AG04450 (cell line): ENCODE measurements around the gene MSL1. TPM values are rescaled to one million over a fixed set of nuclear protein-coding genes. Genes with fewer than 3 reads are reported as not detected.

Experiments
- CTCF ChIA-PET: fragments of 300-600, 350-600 bp; formaldehyde crosslinking; extraction: SDS; loops from one replicate; lab custom pipeline; 2022; ENCODE audit warnings: antibody characterized with exemption, inconsistent platforms; lab: Charles Lee
- POLR2A ChIA-PET: fragments of 350-600 bp; formaldehyde crosslinking; extraction: SDS; loops from one replicate; lab custom pipeline; 2021; ENCODE audit warnings: antibody characterized with exemption, inconsistent platforms; lab: Yijun Ruan, JAX
- DNase-seq: peaks from one replicate; pipeline ENCODE4 v3.0.0-alpha.2; 2011; ENCODE audit warnings: low read depth, low spot score
- H3K27ac ChIP-seq: one replicate; pipeline ENCODE4 v1.5.1; 2012; ENCODE audit warnings: low read depth, low read length, control low read depth
- H3K27me3 ChIP-seq: one replicate; pipeline ENCODE4 v1.6.0; 2012; ENCODE audit warnings: low read length; ENCODE audit not compliant: control insufficient read depth, insufficient read depth
- H3K4me3 ChIP-seq: 2 replicates; pipeline ENCODE4 v1.5.1; 2011; ENCODE audit warnings: mild to moderate bottlenecking, low read depth, low read length, control low read depth
- H3K9me3 ChIP-seq: 2 replicates; pipeline ENCODE4 v1.5.1; 2012; ENCODE audit warnings: low read length; ENCODE audit not compliant: control insufficient read depth, insufficient read depth
- CTCF ChIP-seq: IDR thresholded peaks from 2 replicates; pipeline ENCODE4 v1.5.1; 2011; ENCODE audit warnings: low read depth, low read length, control low read depth, inconsistent platforms
- polyA plus RNA-seq: library from polyadenylated mRNA; depleted of rRNA; stranded (reverse); fragments of >200 nt; gene quantifications from 2 replicates; pipeline ENCODE4 v1.2.3, GENCODE V29; 2011

Gene MSL1
- polyA plus RNA-seq, 1 experiment, result 92.2 TPM

GRCh38 chr17:40177275-40177874, 55.6 kb downstream of the MSL1 start, which contains the start of gene RAPGEFL1:
TSS of gene RAPGEFL1 (plus strand) at chr17:40177470. CDS start at chr17:40177862, 392 bp downstream.
- Histone ChIP-seq H3K4me3 (peak within 1 kb of the TSS; percentile 52), H3K9me3 (no peaks in the 10 kb centered on the region), H3K27ac (peak within 1 kb of the TSS; percentile 21), H3K27me3 (no peaks in the 10 kb centered on the region)
- TF ChIP-seq CTCF, result no peak
- CTCF ChIA-PET, result no interaction called here
- POLR2A ChIA-PET, result no interaction called here
- DNase-seq, result no peak

- CTCF ChIA-PET, result no interaction called here
- no peaks in the 10 kb centered on the region for H3K27me3 ChIP-seq
- POLR2A ChIA-PET, result no interaction called here
- H3K9me3 ChIP-seq, result no peaks in the 10 kb centered on the region
- TF ChIP-seq CTCF, result no peak
- H3K4me3 ChIP-seq, result no peak overlapping the region
- DNase-seq, result no peak
- no peak overlapping the region for H3K27ac ChIP-seq
These were observed 56.3 kb downstream of the MSL1 start for GRCh38 chr17:40178021-40178601.

GRCh38 chr17:40178660-40179059, 56.9 kb downstream of the MSL1 start:
- H3K27me3 ChIP-seq, result no peaks in the 10 kb centered on the region
- H3K4me3 ChIP-seq, result no peak overlapping the region
- CTCF ChIA-PET, result interaction anchor here (1.0 to 1.7 kb wide), 3 partner anchors 12 to 166 kb away, joined by 4 to 6 read pairs (median 5); no protein-coding TSS in a partner anchor
- no peak overlapping the region for H3K27ac ChIP-seq
- no peak for TF ChIP-seq CTCF
- H3K9me3 ChIP-seq, result no peaks in the 10 kb centered on the region
- DNase-seq, result no peak
- POLR2A ChIA-PET, result no interaction called here

GRCh38 chr17:40179923-40180659, 58.3 kb downstream of the MSL1 start:
- ChIA-PET CTCF (interaction anchor here (0.6 to 1.7 kb wide), 7 partner anchors 10 to 167 kb away, joined by 3 to 8 read pairs (median 5); no protein-coding TSS in a partner anchor), POLR2A (interaction anchor here (0.9 to 1.3 kb wide), 4 partner anchors 11 to 52 kb away, joined by 3 to 4 read pairs (median 4); no protein-coding TSS in a partner anchor)
- no peak for DNase-seq
- Histone ChIP-seq H3K27ac (no peak overlapping the region), H3K27me3 (no peaks in the 10 kb centered on the region), H3K9me3 (no peaks in the 10 kb centered on the region), H3K4me3 (no peak overlapping the region)
- TF ChIP-seq CTCF, result no peak
